HUES64 (cell line): Measurements from ENCODE around the gene HACD2.

Experiments
- H3K27ac ChIP-seq: 2 replicates; pipeline ENCODE4 v1.7.0; 2013; ENCODE audit warnings: low read depth, low read length, inconsistent platforms
- H3K27me3 ChIP-seq: 2 replicates; pipeline ENCODE4 v1.6.1; 2013; ENCODE audit warnings: mild to moderate bottlenecking, low read length; ENCODE audit not compliant: insufficient read depth
- H3K36me3 ChIP-seq: 2 replicates; pipeline ENCODE4 v1.6.1; 2013; ENCODE audit warnings: mild to moderate bottlenecking, low read length; ENCODE audit not compliant: insufficient read depth
- H3K4me1 ChIP-seq: 2 replicates; pipeline ENCODE4 v1.6.1; 2013; ENCODE audit warnings: mild to moderate bottlenecking, low read length, moderate library complexity; ENCODE audit not compliant: insufficient read depth
- H3K4me3 ChIP-seq: 2 replicates; pipeline ENCODE4 v1.5.1; 2013; ENCODE audit warnings: mild to moderate bottlenecking, low read length, moderate library complexity
- H3K9ac ChIP-seq: 2 replicates; pipeline ENCODE4 v1.6.1; 2013; ENCODE audit warnings: mild to moderate bottlenecking, low read depth, low read length
- H3K9me3 ChIP-seq: 2 replicates; pipeline ENCODE4 v1.6.1; 2013; ENCODE audit warnings: low read depth, low read length; ENCODE audit not compliant: insufficient read depth
- WGBS: fragments of 150-250, 120-280 bp; methylation state at CpG from one replicate; pipeline ENCODE4 v1.1.7; 2013; ENCODE audit warnings: missing lambda C conversion rate; 5-methylcytosine and 5-hydroxymethylcytosine counted together

Gene HACD2

GRCh38 chr3:123479891-123480290 lies 105.0 kb downstream of the HACD2 start:
- H3K9me3 ChIP-seq = no peaks in the 10 kb centered on the region
- H3K9ac ChIP-seq = no peak overlapping the region
- H3K27ac ChIP-seq = no peak overlapping the region
- H3K4me3 ChIP-seq = no peak overlapping the region
- WGBS = 92% methylated on average over 10 of the region's 10 CpGs
- no peaks in the 10 kb centered on the region for H3K36me3 ChIP-seq
- H3K27me3 ChIP-seq = 0 out of 2 replicates have a peak, but pooled peaks cover 2% of the 10 kb centered on the region
- no peaks in the 10 kb centered on the region; the same call in 1 of the 2 replicates for H3K4me1 ChIP-seq

GRCh38 chr3:123478314-123478713 lies 106.5 kb downstream of the HACD2 start:
- Histone ChIP-seq H3K27ac (no peak overlapping the region), H3K27me3 (0 out of 2 replicates have a peak, but pooled peaks cover 2% of the 10 kb centered on the region), H3K9me3 (no peaks in the 10 kb centered on the region), H3K9ac (no peak overlapping the region), H3K36me3 (no peaks in the 10 kb centered on the region), H3K4me3 (no peak overlapping the region), H3K4me1 (no peaks in the 10 kb centered on the region; the same call in 1 of the 2 replicates)
- WGBS = 45% methylated on average over 2 of the region's 2 CpGs

- Histone ChIP-seq H3K9me3 (no peaks in the 10 kb centered on the region), H3K27me3 (0 out of 2 replicates have a peak, but pooled peaks cover 2% of the 10 kb centered on the region), H3K27ac (no peak overlapping the region), H3K9ac (no peak overlapping the region), H3K4me1 (no peaks in the 10 kb centered on the region; the same call in 1 of the 2 replicates), H3K4me3 (no peak overlapping the region), H3K36me3 (no peaks in the 10 kb centered on the region)
- 92% methylated on average over 15 of the region's 15 CpGs for WGBS
Measured at GRCh38 chr3:123476967-123477750, 107.7 kb downstream of the HACD2 start.

- H3K27me3 ChIP-seq = 0 out of 2 replicates have a peak, but pooled peaks cover 2% of the 10 kb centered on the region
- H3K9me3 ChIP-seq = no peaks in the 10 kb centered on the region
- no peak overlapping the region for H3K4me3 ChIP-seq
- 90% methylated on average over 7 of the region's 7 CpGs for WGBS
- H3K4me1 ChIP-seq = no peaks in the 10 kb centered on the region; the same call in 1 of the 2 replicates
- H3K36me3 ChIP-seq = no peaks in the 10 kb centered on the region
- no peak overlapping the region for H3K27ac ChIP-seq
- no peak overlapping the region for H3K9ac ChIP-seq
Measured at GRCh38 chr3:123475786-123476185, 109.1 kb downstream of the HACD2 start.

- Histone ChIP-seq H3K36me3 (no peaks in the 10 kb centered on the region), H3K4me1 (no peaks in the 10 kb centered on the region; the same call in 1 of the 2 replicates), H3K4me3 (no peak overlapping the region), H3K27me3 (0 out of 2 replicates have a peak, but pooled peaks cover 2% of the 10 kb centered on the region), H3K9ac (no peak overlapping the region), H3K9me3 (no peaks in the 10 kb centered on the region), H3K27ac (no peak overlapping the region)
- WGBS = 92% methylated on average over 4 of the region's 5 CpGs
Measured at GRCh38 chr3:123471106-123471505, 113.7 kb downstream of the HACD2 start.

- Histone ChIP-seq H3K9ac (no peak overlapping the region), H3K4me1 (no peaks in the 10 kb centered on the region), H3K27me3 (no peaks in the 10 kb centered on the region; the same call in 1 of the 2 replicates), H3K4me3 (no peak overlapping the region), H3K36me3 (no peaks in the 10 kb centered on the region), H3K9me3 (no peaks in the 10 kb centered on the region), H3K27ac (no peak overlapping the region)
- 84% methylated on average over 10 of the region's 11 CpGs for WGBS
Measured at GRCh38 chr3:123469323-123469995, 115.4 kb downstream of the HACD2 start.

GRCh38 chr3:123467046-123467445 lies 117.8 kb downstream of the HACD2 start:
- Histone ChIP-seq H3K4me1 (no peaks in the 10 kb centered on the region), H3K36me3 (no peaks in the 10 kb centered on the region), H3K9ac (no peak overlapping the region), H3K27me3 (no peaks in the 10 kb centered on the region; the same call in 1 of the 2 replicates), H3K4me3 (no peak overlapping the region), H3K9me3 (no peaks in the 10 kb centered on the region), H3K27ac (no peak overlapping the region)
- 92% methylated on average over 5 of the region's 5 CpGs for WGBS

GRCh38 chr3:123464211-123464610 lies 120.6 kb downstream of the HACD2 start:
- Histone ChIP-seq H3K4me3 (no peak overlapping the region), H3K27me3 (no peaks in the 10 kb centered on the region; the same call in 1 of the 2 replicates), H3K36me3 (no peaks in the 10 kb centered on the region), H3K4me1 (0 out of 2 replicates have a peak, but pooled peaks cover 4% of the 10 kb centered on the region), H3K9me3 (no peaks in the 10 kb centered on the region), H3K27ac (no peak overlapping the region), H3K9ac (no peak overlapping the region)
- 85% methylated on average over 7 of the region's 7 CpGs for WGBS

GRCh38 chr3:123459862-123460261 lies 125.0 kb downstream of the HACD2 start:
- H3K36me3 ChIP-seq = no peaks in the 10 kb centered on the region
- H3K9me3 ChIP-seq = no peaks in the 10 kb centered on the region
- no peak overlapping the region for H3K27ac ChIP-seq
- 62% methylated on average over 8 of the region's 8 CpGs for WGBS
- H3K4me3 ChIP-seq = no peak overlapping the region
- peaks cover 15% of the 10 kb centered on the region for H3K4me1 ChIP-seq
- no peaks in the 10 kb centered on the region for H3K27me3 ChIP-seq
- no peak overlapping the region for H3K9ac ChIP-seq

- H3K4me3 ChIP-seq = no peak overlapping the region
- no peaks in the 10 kb centered on the region for H3K9me3 ChIP-seq
- no peaks in the 10 kb centered on the region for H3K27me3 ChIP-seq
- H3K36me3 ChIP-seq = no peaks in the 10 kb centered on the region
- H3K27ac ChIP-seq = no peak overlapping the region
- H3K4me1 ChIP-seq = peaks cover 15% of the 10 kb centered on the region
- WGBS = 67% methylated on average over 5 of the region's 5 CpGs
- no peak overlapping the region for H3K9ac ChIP-seq
Measured at GRCh38 chr3:123458255-123458654, 126.6 kb downstream of the HACD2 start.

GRCh38 chr3:123457841-123458240 lies 127.0 kb downstream of the HACD2 start:
- Histone ChIP-seq H3K4me3 (no peak overlapping the region), H3K9me3 (no peaks in the 10 kb centered on the region)
- WGBS = 43% methylated on average over 1 of the region's 1 CpG

More at GRCh38 chr3:123457841-123458240, 127.0 kb downstream of the HACD2 start:
- Histone ChIP-seq H3K27me3 (no peaks in the 10 kb centered on the region; the same call in 1 of the 2 replicates), H3K9ac (no peak overlapping the region), H3K27ac (no peak overlapping the region), H3K4me1 (peaks cover 15% of the 10 kb centered on the region), H3K36me3 (no peaks in the 10 kb centered on the region)
